WERI-Rb-1 (cell line): Measurements from ENCODE around the gene PREX1.

Experiments
- DNase-seq: peaks from one replicate; pipeline ENCODE4 v3.0.0-alpha.2; 2020
- H3K27ac ChIP-seq: fragments of 250-450 bp; sonication (Bioruptor Pico); 2 replicates; pipeline ENCODE4 v1.5.1; 2020; ENCODE audit warnings: mild to moderate bottlenecking, moderate library complexity
- H3K27me3 ChIP-seq: fragments of 250-450 bp; sonication (Bioruptor Pico); 2 replicates; pipeline ENCODE4 v1.5.1; 2021; ENCODE audit warnings: mild to moderate bottlenecking, low read depth, moderate library complexity; ENCODE audit not compliant: insufficient read depth, severe bottlenecking
- H3K36me3 ChIP-seq: fragments of 250-450 bp; sonication (Bioruptor Pico); 2 replicates; pipeline ENCODE4 v1.5.1; 2020; ENCODE audit warnings: mild to moderate bottlenecking, moderate library complexity
- H3K4me3 ChIP-seq: 2 replicates; pipeline ENCODE4 v1.5.1; 2011; ENCODE audit warnings: low read depth, mild to moderate bottlenecking, control low read depth, low read length
- H3K9me3 ChIP-seq: fragments of 250-450 bp; sonication (Bioruptor Pico); 2 replicates; pipeline ENCODE4 v1.5.1; 2021; ENCODE audit warnings: mild to moderate bottlenecking, moderate library complexity; ENCODE audit not compliant: severe bottlenecking
- CTCF ChIP-seq: IDR thresholded peaks from 2 replicates; pipeline ENCODE4 v1.5.1; 2011; ENCODE audit warnings: low read depth, mild to moderate bottlenecking, control low read depth, inconsistent platforms, low read length

Gene PREX1

GRCh38 chr20:48855046-48855445 lies 27.2 kb upstream of the PREX1 start:
- no peak for TF ChIP-seq CTCF
- peaks cover 3% of the 10 kb centered on the region for H3K9me3 ChIP-seq
- no peak for DNase-seq
- no peaks in the 10 kb centered on the region for H3K27me3 ChIP-seq
- no peak overlapping the region for H3K4me3 ChIP-seq
- H3K36me3 ChIP-seq: no peaks in the 10 kb centered on the region
- no peak overlapping the region for H3K27ac ChIP-seq

- no peak for TF ChIP-seq CTCF
- Histone ChIP-seq H3K27me3 (no peaks in the 10 kb centered on the region), H3K27ac (no peak overlapping the region), H3K9me3 (peaks cover 3% of the 10 kb centered on the region), H3K4me3 (no peak overlapping the region), H3K36me3 (no peaks in the 10 kb centered on the region)
- DNase-seq: no peak
These were observed 24.8 kb upstream of the PREX1 start for GRCh38 chr20:48852609-48853008.

DNA sequence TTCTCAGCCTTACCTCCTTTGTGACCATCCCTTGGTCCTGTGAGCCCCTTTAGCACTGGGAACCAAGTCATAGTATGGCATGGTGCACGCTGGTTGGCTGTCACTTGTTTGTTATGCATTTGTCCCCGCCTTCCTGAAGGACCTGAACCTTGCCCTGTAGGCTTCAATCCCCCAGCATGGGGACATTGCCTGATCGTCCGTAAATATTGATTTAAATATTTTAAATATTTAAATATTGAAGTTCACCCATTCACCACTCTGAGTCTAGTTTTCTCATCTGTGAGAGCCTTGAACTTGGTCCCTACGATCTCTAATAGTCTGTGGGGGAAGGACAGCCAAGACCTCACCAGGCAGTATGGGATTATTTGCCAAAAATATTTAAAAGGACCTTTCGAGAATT lies 23.8 kb upstream of the PREX1 start:
- TF ChIP-seq CTCF: no peak
- Histone ChIP-seq H3K4me3 (no peak overlapping the region), H3K9me3 (peaks cover 3% of the 10 kb centered on the region), H3K27me3 (no peaks in the 10 kb centered on the region), H3K27ac (no peak overlapping the region), H3K36me3 (no peaks in the 10 kb centered on the region)
- no peak for DNase-seq

GRCh38 chr20:48850977-48851299 lies 23.1 kb upstream of the PREX1 start:
- Histone ChIP-seq H3K27me3 (no peaks in the 10 kb centered on the region), H3K9me3 (peaks cover 3% of the 10 kb centered on the region), H3K27ac (no peak overlapping the region), H3K4me3 (no peak overlapping the region), H3K36me3 (no peaks in the 10 kb centered on the region)
- no peak for TF ChIP-seq CTCF
- no peak for DNase-seq

- Histone ChIP-seq H3K27ac (no peak overlapping the region), H3K9me3 (peaks cover 3% of the 10 kb centered on the region), H3K36me3 (no peaks in the 10 kb centered on the region), H3K4me3 (no peak overlapping the region), H3K27me3 (no peaks in the 10 kb centered on the region)
- no peak for TF ChIP-seq CTCF
- DNase-seq: no peak
These were observed 22.6 kb upstream of the PREX1 start for GRCh38 chr20:48850257-48850976.

GRCh38 chr20:48849779-48850178 lies 22.0 kb upstream of the PREX1 start:
- no peak for TF ChIP-seq CTCF
- Histone ChIP-seq H3K9me3 (peaks cover 3% of the 10 kb centered on the region), H3K36me3 (no peaks in the 10 kb centered on the region), H3K27me3 (no peaks in the 10 kb centered on the region), H3K27ac (no peak overlapping the region), H3K4me3 (no peak overlapping the region)
- DNase-seq: no peak
